ENCODE data around the gene RFTN1.

- TF ChIP-seq CTCF (IDR thresholded peaks at IDR 0.05; ENCODE audit: extremely low read depth in 1 of 2, insufficient read depth in 1 of 2, low read depth in 1 of 2, low read length in 2 of 2): no peak
- no peak for TF ChIP-seq FOS (IDR thresholded peaks at IDR 0.05; ENCODE audit: borderline replicate concordance, insufficient read depth, low read length)
Measured at GRCh38 chr3:16392717-16393116, 120.8 kb downstream of the RFTN1 start.
